Right atrium auricular region (tissue), 2 donors: ENCODE results near the gene PKMYT1. TPM values are rescaled to one million over a fixed set of nuclear protein-coding genes. Genes with fewer than 3 reads are reported as not detected.
A peak's percentile ranks its signal among the peaks of the same experiment; 100 is the strongest.

Source experiments
- DNase-seq: peaks from one replicate; pipeline ENCODE4 v3.0.0-alpha.2; 2019; ENCODE audit warnings: low spot score
- H3K27ac ChIP-seq, 2 donors: fragments of 200-600 bp; sonication (generic); 1 replicate in 1 of 2; 2 replicates in 1 of 2; pipeline ENCODE4 v1.5.1; 2016 to 2019
- H3K27me3 ChIP-seq, 2 donors: fragments of 200-600 bp; sonication (generic); one replicate each; pipeline versions ENCODE4 v1.5.1 to v1.6.0; 2017 to 2019
- H3K36me3 ChIP-seq: fragments of 200-600 bp; sonication (generic); one replicate; pipeline ENCODE4 v1.5.1; 2016
- H3K4me1 ChIP-seq, 2 donors: fragments of 200-600 bp; sonication (generic); one replicate each; pipeline versions ENCODE4 v1.5.1 to v1.6.0; 2017 to 2019
- H3K4me3 ChIP-seq, 2 donors: fragments of 200-600 bp; sonication (generic); 1 replicate in 1 of 2; 2 replicates in 1 of 2; pipeline ENCODE4 v1.5.1; 2017 to 2019; ENCODE audit warnings: mild to moderate bottlenecking in 1 of 2, moderate library complexity in 1 of 2
- H3K9me3 ChIP-seq, 2 donors: fragments of 200-600 bp; sonication (generic); one replicate each; pipeline ENCODE4 v1.5.1; 2019
- total RNA-seq, 2 donors: library from RNA; depleted of rRNA; stranded (reverse); fragments of >200 nt; gene quantifications; one replicate each; pipeline ENCODE4 v1.1.0, GENCODE V29; 2016
- TF ChIP-seq, protein P1 (sequence below), 2 donors: fragments of 200-600 bp; sonication (generic); IDR thresholded peaks; one replicate each; pipeline ENCODE4 v1.5.1; 2019; ENCODE audit warnings: antibody characterized with exemption in 2 of 2

PKMYT1 gene
- total RNA-seq, 2 donors from 2014 or later, result 0.52 to 0.98 TPM

DNA sequence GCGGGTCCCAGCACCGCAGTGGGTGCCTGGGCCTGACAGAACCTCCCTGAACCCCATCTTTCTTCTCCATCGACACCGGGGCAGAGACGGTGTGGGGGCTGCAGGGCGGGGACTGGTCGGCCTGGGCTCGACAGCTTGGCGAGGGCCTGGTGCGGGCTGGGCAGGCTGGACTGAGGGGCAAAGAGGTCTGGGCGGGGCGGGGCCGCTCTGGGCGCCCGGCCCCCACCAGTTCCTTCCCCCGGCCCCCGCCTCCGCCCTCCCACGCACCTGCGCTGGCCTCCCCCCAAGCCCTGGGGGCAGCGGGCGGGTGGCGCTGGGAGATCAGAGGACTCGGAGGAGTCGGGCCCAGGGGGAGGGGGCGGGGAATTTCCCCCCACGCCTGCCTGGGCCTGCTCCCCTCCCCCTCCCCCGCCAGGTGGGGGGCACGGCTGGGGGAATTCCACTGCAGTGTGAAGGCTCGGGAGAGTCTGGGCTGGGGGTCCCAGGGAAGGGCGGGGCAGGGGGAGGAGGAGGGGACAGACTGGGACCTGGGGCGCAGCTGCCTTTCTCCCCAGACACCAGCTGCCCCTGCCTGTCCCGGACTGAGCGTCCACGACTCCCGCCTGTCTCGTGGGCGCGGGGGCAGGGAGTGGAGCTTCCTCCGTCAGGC is 17.0 kb downstream of the PKMYT1 start:
- no peak for DNase-seq

DNA sequence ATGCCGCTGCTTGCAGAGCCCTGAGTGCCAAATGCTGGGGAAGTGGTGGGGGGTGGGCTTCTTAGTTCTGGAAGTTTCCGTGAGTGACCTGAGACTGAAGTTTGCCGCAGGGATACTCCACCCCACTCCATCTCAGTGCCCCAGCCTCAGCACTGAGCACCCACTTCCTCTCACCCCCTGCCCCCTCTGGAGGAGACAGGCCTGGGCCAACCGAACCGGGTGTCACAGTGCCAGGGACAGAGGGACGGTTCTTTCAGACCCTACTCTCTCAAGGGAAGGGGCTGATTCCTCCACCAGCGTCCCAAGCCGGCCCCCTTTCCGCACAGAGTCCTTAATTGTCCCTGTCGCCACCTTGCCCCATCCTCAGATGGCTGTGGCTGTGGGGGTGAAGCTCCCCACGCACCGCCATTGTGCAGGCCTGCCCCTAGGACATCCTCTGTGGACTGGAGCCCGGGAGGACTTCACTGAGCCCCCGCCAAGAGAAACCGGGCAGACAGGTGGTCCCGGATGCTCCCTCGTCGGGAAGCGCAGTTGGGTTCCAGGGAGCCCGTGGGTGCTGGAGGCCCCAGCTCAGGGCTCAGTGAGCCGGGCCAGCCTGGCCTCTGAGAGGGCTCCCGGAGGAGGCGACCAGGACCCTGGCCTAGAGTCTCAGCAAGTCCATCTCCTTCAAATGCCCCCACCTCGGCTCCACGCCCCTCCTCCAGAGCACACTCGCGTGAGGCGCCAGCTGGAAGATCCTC is 17.7 kb downstream of the PKMYT1 start:
- peaks cover 0 to 38% of the 10 kb centered on the region in 2 donors for H3K4me1 ChIP-seq
- H3K4me3 ChIP-seq, result no peak overlapping the region
- H3K9me3 ChIP-seq, result no peaks in the 10 kb centered on the region
- H3K27me3 ChIP-seq, result peaks cover 41 to 48% of the 10 kb centered on the region in 2 donors
- no peak for DNase-seq
- H3K36me3 ChIP-seq, result no peaks in the 10 kb centered on the region
- TF ChIP-seq, protein P1, sequence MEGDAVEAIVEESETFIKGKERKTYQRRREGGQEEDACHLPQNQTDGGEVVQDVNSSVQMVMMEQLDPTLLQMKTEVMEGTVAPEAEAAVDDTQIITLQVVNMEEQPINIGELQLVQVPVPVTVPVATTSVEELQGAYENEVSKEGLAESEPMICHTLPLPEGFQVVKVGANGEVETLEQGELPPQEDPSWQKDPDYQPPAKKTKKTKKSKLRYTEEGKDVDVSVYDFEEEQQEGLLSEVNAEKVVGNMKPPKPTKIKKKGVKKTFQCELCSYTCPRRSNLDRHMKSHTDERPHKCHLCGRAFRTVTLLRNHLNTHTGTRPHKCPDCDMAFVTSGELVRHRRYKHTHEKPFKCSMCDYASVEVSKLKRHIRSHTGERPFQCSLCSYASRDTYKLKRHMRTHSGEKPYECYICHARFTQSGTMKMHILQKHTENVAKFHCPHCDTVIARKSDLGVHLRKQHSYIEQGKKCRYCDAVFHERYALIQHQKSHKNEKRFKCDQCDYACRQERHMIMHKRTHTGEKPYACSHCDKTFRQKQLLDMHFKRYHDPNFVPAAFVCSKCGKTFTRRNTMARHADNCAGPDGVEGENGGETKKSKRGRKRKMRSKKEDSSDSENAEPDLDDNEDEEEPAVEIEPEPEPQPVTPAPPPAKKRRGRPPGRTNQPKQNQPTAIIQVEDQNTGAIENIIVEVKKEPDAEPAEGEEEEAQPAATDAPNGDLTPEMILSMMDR (IDR thresholded peaks at IDR 0.05), result no peak
- no peak overlapping the region for H3K27ac ChIP-seq

More for the DNA sequence above, 17.0 kb downstream of the PKMYT1 start:
- peak overlapping the region in 1 of 2 donors; percentile 41 for H3K4me3 ChIP-seq
- H3K9me3 ChIP-seq, result no peaks in the 10 kb centered on the region
- no peak overlapping the region for H3K27ac ChIP-seq
- peaks cover 43 to 51% of the 10 kb centered on the region in 2 donors for H3K27me3 ChIP-seq
- H3K4me1 ChIP-seq, result peaks cover 0 to 45% of the 10 kb centered on the region in 2 donors
- TF ChIP-seq, protein P1 (IDR thresholded peaks at IDR 0.05), result no peak
- H3K36me3 ChIP-seq, result no peaks in the 10 kb centered on the region

DNA sequence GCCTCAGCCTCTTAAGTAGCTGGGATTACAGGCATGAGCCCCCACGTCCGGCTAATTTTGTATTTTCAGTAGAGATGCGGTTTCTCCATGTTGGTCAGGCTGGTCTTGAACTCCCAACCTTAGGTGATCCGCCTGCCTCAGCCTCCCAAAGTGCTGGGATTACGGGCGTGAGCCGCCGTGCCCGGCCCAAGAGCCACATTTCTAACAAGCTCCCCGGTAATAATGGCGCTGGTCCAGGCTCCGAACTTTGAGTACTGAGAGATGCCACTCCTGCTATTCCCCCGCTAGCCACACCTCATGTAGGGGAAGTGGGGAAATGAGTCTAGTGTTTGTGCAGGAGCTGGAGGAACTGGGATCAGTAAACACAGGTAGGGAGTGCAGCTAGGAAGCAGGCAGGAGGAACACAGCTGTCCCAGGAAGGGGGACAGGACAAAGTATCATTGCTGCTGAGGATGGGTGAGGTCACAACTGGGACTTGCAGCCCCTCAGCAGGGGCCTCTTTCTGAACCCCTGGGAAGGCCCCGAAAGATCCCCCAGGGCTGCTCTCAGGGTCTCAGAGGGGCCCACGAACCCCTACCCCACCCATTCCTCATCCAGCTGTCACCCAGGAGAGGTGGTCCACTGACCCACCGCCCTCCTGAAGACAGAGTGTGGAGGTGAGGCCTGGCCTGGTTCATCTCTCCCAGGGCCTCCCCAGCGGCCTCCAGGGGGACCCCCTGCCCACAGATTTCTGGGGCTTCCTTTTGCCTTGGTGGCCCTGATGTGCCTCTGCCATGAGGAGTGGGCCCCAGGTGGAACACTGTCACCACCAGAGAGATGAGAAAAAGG is 19.8 kb downstream of the PKMYT1 start:
- Histone ChIP-seq H3K4me3 (no peak overlapping the region), H3K36me3 (no peaks in the 10 kb centered on the region), H3K9me3 (no peaks in the 10 kb centered on the region), H3K27ac (no peak overlapping the region), H3K4me1 (peaks cover 0 to 25% of the 10 kb centered on the region in 2 donors), H3K27me3 (peaks cover 27 to 33% of the 10 kb centered on the region in 2 donors)
- no peak for DNase-seq
- TF ChIP-seq, protein P1 (IDR thresholded peaks at IDR 0.05), result no peak

DNA sequence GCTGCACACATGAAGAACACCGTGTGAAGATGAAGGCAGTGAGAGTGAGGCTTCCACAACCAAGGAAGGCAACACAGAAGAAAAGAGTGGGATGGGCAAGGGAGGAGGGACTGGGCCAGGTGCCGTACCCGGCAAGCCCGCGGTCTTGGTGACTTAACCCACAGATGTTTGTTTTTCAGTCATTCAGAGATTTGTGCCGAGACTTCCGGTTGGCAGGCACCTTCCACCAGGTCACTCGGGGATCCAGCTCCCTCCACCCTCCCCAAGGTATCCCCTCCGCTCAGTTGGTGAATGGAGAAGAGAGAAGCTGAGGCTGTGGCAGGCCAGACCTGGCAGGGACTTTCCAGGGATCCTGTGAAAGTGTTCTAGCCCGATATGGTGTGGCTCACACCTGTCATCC is 21.0 kb downstream of the PKMYT1 start:
- H3K27me3 ChIP-seq, result peaks cover 15 to 27% of the 10 kb centered on the region in 2 donors
- no peak overlapping the region for H3K27ac ChIP-seq
- H3K36me3 ChIP-seq, result no peaks in the 10 kb centered on the region
- TF ChIP-seq, protein P1 (IDR thresholded peaks at IDR 0.05), result no peak
- no peak overlapping the region for H3K4me3 ChIP-seq
- H3K9me3 ChIP-seq, result no peaks in the 10 kb centered on the region
- DNase-seq, result no peak
- peaks cover 0 to 13% of the 10 kb centered on the region in 2 donors for H3K4me1 ChIP-seq

DNA sequence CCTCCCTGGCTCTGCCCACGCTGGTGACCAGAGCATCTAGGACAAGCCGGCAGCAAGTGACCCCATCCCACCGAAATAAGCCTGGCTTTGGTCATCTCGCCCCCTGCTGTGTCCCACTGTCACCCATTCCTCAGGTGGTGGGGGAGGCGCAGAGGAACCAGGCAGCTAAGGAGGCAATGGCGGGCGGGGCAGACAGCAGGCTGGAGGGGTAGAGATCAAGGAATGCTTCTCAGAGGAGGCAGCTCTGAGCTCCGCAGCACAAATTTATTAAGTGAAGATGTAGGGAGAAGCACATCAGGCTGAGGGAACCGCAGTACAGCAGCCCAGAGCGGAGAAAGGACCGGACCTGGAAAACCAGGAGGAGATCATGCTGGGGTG is 23.7 kb downstream of the PKMYT1 start:
- TF ChIP-seq, protein P1 (IDR thresholded peaks at IDR 0.05), result no peak
- Histone ChIP-seq H3K4me1 (no peaks in the 10 kb centered on the region), H3K9me3 (no peaks in the 10 kb centered on the region), H3K27me3 (peaks cover 0 to 7% of the 10 kb centered on the region in 2 donors), H3K36me3 (no peaks in the 10 kb centered on the region), H3K27ac (no peak overlapping the region), H3K4me3 (no peak overlapping the region)
- no peak for DNase-seq
